DND-41 (cell line): ENCODE measurements around the gene CDC25B.

ENCODE experiments used
- EZH2 ChIP-seq: IDR thresholded peaks from 3 replicates; pipeline ENCODE4 v1.6.1; 2012; ENCODE audit warnings: borderline replicate concordance, low read depth, mild to moderate bottlenecking, moderate library complexity, low read length, inconsistent platforms; ENCODE audit not compliant: severe bottlenecking
- TF ChIP-seq, protein P1 (sequence below): IDR thresholded peaks from 2 replicates; pipeline ENCODE4 v1.5.1; 2012; ENCODE audit warnings: borderline replicate concordance, low read length, moderate library complexity, mild to moderate bottlenecking; ENCODE audit not compliant: poor library complexity, severe bottlenecking; ENCODE audit errors: extremely low read depth

DNA sequence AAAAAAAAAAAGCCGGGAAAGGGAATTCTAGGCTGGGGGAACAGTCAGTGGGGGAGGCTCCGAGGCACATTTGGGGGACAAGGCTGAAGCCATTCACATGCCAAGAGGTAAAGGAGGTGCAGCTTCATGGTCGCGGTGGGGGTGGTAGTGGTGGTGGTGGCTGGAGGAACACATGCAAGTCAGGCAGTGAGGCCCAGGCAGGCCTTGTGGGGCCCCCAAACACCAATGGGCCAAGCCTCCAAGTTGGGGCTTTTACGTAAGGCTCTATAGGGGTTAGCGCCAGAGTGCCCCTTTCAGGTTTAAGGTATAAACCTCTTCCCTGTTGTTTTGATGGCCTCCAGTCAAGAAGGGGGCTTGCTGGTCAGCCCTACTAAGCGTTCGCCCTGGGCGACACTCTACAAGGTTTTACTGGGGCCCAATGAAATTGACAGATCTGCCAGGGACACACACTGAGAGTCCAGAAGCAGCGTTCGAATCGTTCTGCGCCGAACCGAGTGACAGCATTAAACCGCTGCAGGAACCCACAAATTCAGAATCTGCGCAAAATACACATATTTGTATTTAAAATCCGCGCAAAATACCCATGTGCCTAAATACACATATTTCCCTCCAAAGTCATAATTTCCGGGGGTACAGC, 23.4 kb downstream of the CDC25B start:
- TF ChIP-seq, protein P1, sequence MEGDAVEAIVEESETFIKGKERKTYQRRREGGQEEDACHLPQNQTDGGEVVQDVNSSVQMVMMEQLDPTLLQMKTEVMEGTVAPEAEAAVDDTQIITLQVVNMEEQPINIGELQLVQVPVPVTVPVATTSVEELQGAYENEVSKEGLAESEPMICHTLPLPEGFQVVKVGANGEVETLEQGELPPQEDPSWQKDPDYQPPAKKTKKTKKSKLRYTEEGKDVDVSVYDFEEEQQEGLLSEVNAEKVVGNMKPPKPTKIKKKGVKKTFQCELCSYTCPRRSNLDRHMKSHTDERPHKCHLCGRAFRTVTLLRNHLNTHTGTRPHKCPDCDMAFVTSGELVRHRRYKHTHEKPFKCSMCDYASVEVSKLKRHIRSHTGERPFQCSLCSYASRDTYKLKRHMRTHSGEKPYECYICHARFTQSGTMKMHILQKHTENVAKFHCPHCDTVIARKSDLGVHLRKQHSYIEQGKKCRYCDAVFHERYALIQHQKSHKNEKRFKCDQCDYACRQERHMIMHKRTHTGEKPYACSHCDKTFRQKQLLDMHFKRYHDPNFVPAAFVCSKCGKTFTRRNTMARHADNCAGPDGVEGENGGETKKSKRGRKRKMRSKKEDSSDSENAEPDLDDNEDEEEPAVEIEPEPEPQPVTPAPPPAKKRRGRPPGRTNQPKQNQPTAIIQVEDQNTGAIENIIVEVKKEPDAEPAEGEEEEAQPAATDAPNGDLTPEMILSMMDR = no peak
- TF ChIP-seq EZH2 = no peak
